OCI-LY1 (cell line): ENCODE measurements around the gene GALNT7.

Source experiments
- H2AFZ ChIP-seq: fragments of 200-600 bp; sonication (generic), shearing (Covaris generic); 2 replicates; pipeline ENCODE4 v1.6.0; 2014; ENCODE audit warnings: antibody characterized with exemption, mild to moderate bottlenecking, low read length
- H3F3A ChIP-seq: fragments of 200-600 bp; sonication (generic), shearing (Covaris generic); 2 replicates; pipeline ENCODE4 v1.6.0; 2014; ENCODE audit warnings: mild to moderate bottlenecking, antibody characterized with exemption, low read length, moderate library complexity; ENCODE audit not compliant: insufficient read depth
- H3K27ac ChIP-seq: fragments of 200-600 bp; sonication (generic); 2 replicates; pipeline ENCODE4 v1.5.1; 2014; ENCODE audit warnings: low read length, mixed run types, mild to moderate bottlenecking, low read depth; ENCODE audit not compliant: poor library complexity, severe bottlenecking
- H3K27me3 ChIP-seq: fragments of 200-600 bp; sonication (generic); 2 replicates; pipeline ENCODE4 v1.6.0; 2014; ENCODE audit warnings: antibody characterized with exemption, mild to moderate bottlenecking, low read length, moderate library complexity; ENCODE audit not compliant: insufficient read depth
- H3K36me3 ChIP-seq: fragments of 200-600 bp; sonication (generic); 2 replicates; pipeline ENCODE4 v1.6.1; 2014; ENCODE audit warnings: mild to moderate bottlenecking, antibody characterized with exemption, low read length, moderate library complexity, mixed read lengths; ENCODE audit not compliant: insufficient read depth
- H3K4me1 ChIP-seq: fragments of 200-600 bp; sonication (generic); 2 replicates; pipeline ENCODE4 v1.5.1; 2014; ENCODE audit warnings: mild to moderate bottlenecking, low read length, moderate library complexity; ENCODE audit not compliant: insufficient read depth, severe bottlenecking
- H3K4me2 ChIP-seq: fragments of 200-600 bp; sonication (generic), shearing (Covaris generic); 2 replicates; pipeline ENCODE4 v1.6.1; 2014; ENCODE audit warnings: low read length
- H3K4me3 ChIP-seq: fragments of 200-600 bp; sonication (generic); 2 replicates; pipeline ENCODE4 v1.5.1; 2014; ENCODE audit warnings: low read length, low read depth, mild to moderate bottlenecking, mixed read lengths; ENCODE audit not compliant: poor library complexity, severe bottlenecking
- H3K79me2 ChIP-seq: fragments of 200-600 bp; shearing (Covaris generic); 2 replicates; pipeline ENCODE4 v1.6.1; 2016; ENCODE audit warnings: mixed run types, low read length, mixed read lengths; ENCODE audit not compliant: insufficient read depth
- H3K9ac ChIP-seq: fragments of 200-600 bp; sonication (generic), shearing (Covaris generic); 2 replicates; pipeline ENCODE4 v1.6.1; 2014; ENCODE audit warnings: mild to moderate bottlenecking, low read length, mixed read lengths
- H3K9me2 ChIP-seq: fragments of 200-600 bp; sonication (generic), shearing (Covaris generic); 2 replicates; pipeline ENCODE4 v1.6.1; 2014; ENCODE audit warnings: low read depth, mild to moderate bottlenecking, low read length, mixed read lengths
- H3K9me3 ChIP-seq: fragments of 200-600 bp; shearing (Covaris generic); 2 replicates; pipeline ENCODE4 v1.6.1; 2014; ENCODE audit warnings: low read length, mixed read lengths
- H4K20me1 ChIP-seq: fragments of 200-600 bp; sonication (generic), shearing (Covaris generic); 2 replicates; pipeline ENCODE4 v1.6.0; 2016; ENCODE audit warnings: mild to moderate bottlenecking, low read length; ENCODE audit not compliant: insufficient read depth
- EZH2 ChIP-seq: fragments of 200-600 bp; sonication (generic), shearing (Covaris generic); IDR thresholded peaks from 2 replicates; pipeline ENCODE4 v1.8.0; 2017; ENCODE audit warnings: borderline replicate concordance, mixed run types, mild to moderate bottlenecking, antibody characterized with exemption, low read length, moderate library complexity, mixed read lengths
- TF ChIP-seq, protein P1 (sequence below): fragments of 200-600 bp; sonication (generic), shearing (Covaris generic); IDR thresholded peaks from 2 replicates; pipeline ENCODE4 v1.5.1; 2017; ENCODE audit warnings: mild to moderate bottlenecking, antibody characterized with exemption, low read length, moderate library complexity, mixed read lengths

The GALNT7 gene

DNA sequence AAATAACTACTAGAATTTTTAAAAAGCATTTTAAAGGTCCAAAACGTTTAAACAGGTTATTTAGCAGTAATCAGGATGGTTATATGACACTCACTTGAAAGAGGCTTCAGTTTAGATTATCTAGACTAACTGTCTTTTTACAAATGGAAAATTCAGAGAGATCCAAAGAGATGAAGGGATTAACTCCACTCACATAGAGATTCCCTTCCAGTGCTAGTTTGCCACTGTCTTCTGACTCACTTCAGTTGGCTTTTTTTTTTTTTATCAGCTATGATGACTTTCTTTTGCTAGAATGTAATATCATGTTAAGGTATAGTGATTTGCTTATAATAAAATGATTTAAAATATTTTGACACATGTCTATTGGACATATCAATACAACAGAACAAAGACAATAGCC is 43.8 kb downstream of the GALNT7 start:
- no peak overlapping the region for H3K4me2 ChIP-seq
- no peak overlapping the region for H3K27ac ChIP-seq
- H3K9me2 ChIP-seq, result no peaks in the 10 kb centered on the region; the same call in 1 of the 2 replicates
- no peaks in the 10 kb centered on the region for H3F3A ChIP-seq
- peaks cover 30% of the 10 kb centered on the region for H3K4me1 ChIP-seq
- peaks cover 78% of the 10 kb centered on the region for H3K79me2 ChIP-seq
- no peaks in the 10 kb centered on the region for H4K20me1 ChIP-seq
- no peak for TF ChIP-seq EZH2
- TF ChIP-seq, protein P1, sequence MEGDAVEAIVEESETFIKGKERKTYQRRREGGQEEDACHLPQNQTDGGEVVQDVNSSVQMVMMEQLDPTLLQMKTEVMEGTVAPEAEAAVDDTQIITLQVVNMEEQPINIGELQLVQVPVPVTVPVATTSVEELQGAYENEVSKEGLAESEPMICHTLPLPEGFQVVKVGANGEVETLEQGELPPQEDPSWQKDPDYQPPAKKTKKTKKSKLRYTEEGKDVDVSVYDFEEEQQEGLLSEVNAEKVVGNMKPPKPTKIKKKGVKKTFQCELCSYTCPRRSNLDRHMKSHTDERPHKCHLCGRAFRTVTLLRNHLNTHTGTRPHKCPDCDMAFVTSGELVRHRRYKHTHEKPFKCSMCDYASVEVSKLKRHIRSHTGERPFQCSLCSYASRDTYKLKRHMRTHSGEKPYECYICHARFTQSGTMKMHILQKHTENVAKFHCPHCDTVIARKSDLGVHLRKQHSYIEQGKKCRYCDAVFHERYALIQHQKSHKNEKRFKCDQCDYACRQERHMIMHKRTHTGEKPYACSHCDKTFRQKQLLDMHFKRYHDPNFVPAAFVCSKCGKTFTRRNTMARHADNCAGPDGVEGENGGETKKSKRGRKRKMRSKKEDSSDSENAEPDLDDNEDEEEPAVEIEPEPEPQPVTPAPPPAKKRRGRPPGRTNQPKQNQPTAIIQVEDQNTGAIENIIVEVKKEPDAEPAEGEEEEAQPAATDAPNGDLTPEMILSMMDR, result no peak
- no peaks in the 10 kb centered on the region for H3K9me3 ChIP-seq
- no peaks in the 10 kb centered on the region for H3K27me3 ChIP-seq
- no peak overlapping the region for H2AFZ ChIP-seq
- H3K36me3 ChIP-seq, result peaks cover 9% of the 10 kb centered on the region; the same call in 1 of the 2 replicates
- H3K4me3 ChIP-seq, result no peak overlapping the region
- H3K9ac ChIP-seq, result no peak overlapping the region

DNA sequence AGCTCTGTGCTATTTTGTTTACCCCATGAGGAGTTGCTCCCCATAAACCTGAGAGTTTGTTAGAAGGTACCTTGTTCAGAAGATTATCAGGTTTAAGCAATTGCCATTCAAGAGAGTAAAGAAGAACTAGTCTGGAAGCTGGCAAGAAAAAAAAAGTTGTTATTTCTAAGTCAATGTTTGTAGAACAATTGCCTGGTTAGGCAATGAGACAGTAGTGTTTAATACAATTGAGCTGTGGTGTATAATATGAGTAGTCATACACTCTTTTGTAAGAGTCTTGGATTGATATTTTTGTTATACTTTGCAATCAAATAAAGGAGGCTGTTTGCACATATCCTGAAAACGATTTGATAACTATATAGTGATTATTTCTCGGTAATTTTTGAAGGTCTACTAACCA is 44.7 kb downstream of the GALNT7 start:
- Histone ChIP-seq H3K27ac (no peak overlapping the region), H2AFZ (no peak overlapping the region), H4K20me1 (no peaks in the 10 kb centered on the region), H3K27me3 (no peaks in the 10 kb centered on the region), H3K36me3 (peaks cover 9% of the 10 kb centered on the region; the same call in 1 of the 2 replicates), H3F3A (no peaks in the 10 kb centered on the region), H3K9ac (no peak overlapping the region), H3K9me3 (no peaks in the 10 kb centered on the region), H3K4me3 (no peak overlapping the region), H3K4me1 (peaks cover 37% of the 10 kb centered on the region), H3K4me2 (no peak overlapping the region), H3K9me2 (no peaks in the 10 kb centered on the region), H3K79me2 (peaks cover 76% of the 10 kb centered on the region)
- TF ChIP-seq EZH2, result no peak
- TF ChIP-seq, protein P1, result no peak

DNA sequence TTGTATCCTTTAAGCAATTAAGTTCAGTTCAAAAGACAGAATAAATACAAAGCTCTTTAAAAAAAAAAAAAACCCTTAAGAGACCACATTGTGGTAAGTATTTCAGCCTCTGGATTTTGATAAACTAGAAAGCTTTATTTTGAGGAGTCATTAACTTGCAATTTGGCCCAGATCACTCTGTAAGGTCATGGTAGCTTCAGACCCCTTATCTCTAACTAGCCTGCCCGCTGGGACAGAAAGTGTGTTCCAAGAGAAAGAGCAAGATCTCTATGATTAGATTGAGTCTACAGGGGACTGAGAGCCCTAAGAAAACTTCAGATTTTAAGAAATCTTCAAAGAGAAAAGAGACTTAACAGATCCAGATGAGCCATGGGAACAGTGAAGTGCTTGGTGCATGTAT is 45.6 kb downstream of the GALNT7 start:
- Histone ChIP-seq H3K4me3 (no peak overlapping the region), H3K9me3 (no peaks in the 10 kb centered on the region), H3K9me2 (no peaks in the 10 kb centered on the region), H3K4me2 (no peak overlapping the region), H3K9ac (no peak overlapping the region), H3K79me2 (peaks cover 75% of the 10 kb centered on the region), H3K36me3 (peaks cover 9% of the 10 kb centered on the region; the same call in 1 of the 2 replicates), H3K27me3 (no peaks in the 10 kb centered on the region), H3K27ac (no peak overlapping the region), H3F3A (no peaks in the 10 kb centered on the region), H2AFZ (no peak overlapping the region), H3K4me1 (peaks cover 37% of the 10 kb centered on the region), H4K20me1 (no peaks in the 10 kb centered on the region)
- TF ChIP-seq, protein P1, result no peak
- TF ChIP-seq EZH2, result no peak
